HG02759 (cell line): ENCODE results near the gene KDM6A.
"Not testable (repeated sequence)": the region's sequence is repeated elsewhere in the genome, so short reads cannot be mapped to it uniquely, and the experiment has no call there.

Experiments used
- ATAC-seq: cut with Tn5 transposase; IDR thresholded peaks from one replicate; pipeline ENCODE4 v1.9.1; 2021; ENCODE audit warnings: mild to moderate bottlenecking, moderate library complexity; ENCODE audit not compliant: unreplicated experiment

The KDM6A gene

GRCh38 chrX:44884944-44885343, 12.0 kb downstream of the KDM6A start:
- no peak for ATAC-seq

GRCh38 chrX:44889824-44890223, 16.8 kb downstream of the KDM6A start:
- no peak for ATAC-seq

GRCh38 chrX:44890247-44890646, 17.3 kb downstream of the KDM6A start:
- no peak for ATAC-seq

- not testable (repeated sequence) for ATAC-seq
These were observed 17.7 kb downstream of the KDM6A start for GRCh38 chrX:44890687-44891086.

GRCh38 chrX:44891642-44892041, 18.7 kb downstream of the KDM6A start:
- ATAC-seq, result no peak

- no peak for ATAC-seq
These were observed 23.8 kb downstream of the KDM6A start for GRCh38 chrX:44896876-44897186.

GRCh38 chrX:44897539-44897938, 24.6 kb downstream of the KDM6A start:
- ATAC-seq, result no peak

GRCh38 chrX:44898411-44899221, 25.6 kb downstream of the KDM6A start:
- no peak for ATAC-seq

GRCh38 chrX:44899946-44900345, 27.0 kb downstream of the KDM6A start:
- no peak for ATAC-seq

- ATAC-seq, result no peak
These were observed 30.1 kb downstream of the KDM6A start for GRCh38 chrX:44903107-44903506.

- peak; percentile 49 for ATAC-seq
These were observed 31.0 kb downstream of the KDM6A start for GRCh38 chrX:44903830-44904530.

- ATAC-seq, result no peak
These were observed 31.6 kb downstream of the KDM6A start for GRCh38 chrX:44904542-44905115.

- ATAC-seq, result peak; percentile 58
These were observed 33.1 kb downstream of the KDM6A start for GRCh38 chrX:44906041-44906440.

GRCh38 chrX:44906542-44906941, 33.6 kb downstream of the KDM6A start:
- no peak for ATAC-seq

GRCh38 chrX:44908153-44908552, 35.2 kb downstream of the KDM6A start:
- ATAC-seq, result no peak

GRCh38 chrX:44908827-44909226, 35.8 kb downstream of the KDM6A start:
- ATAC-seq, result no peak

GRCh38 chrX:44910508-44910907, 37.5 kb downstream of the KDM6A start:
- not testable (repeated sequence) for ATAC-seq

- not testable (repeated sequence) for ATAC-seq
These were observed 38.1 kb downstream of the KDM6A start for GRCh38 chrX:44911074-44911600.

GRCh38 chrX:44913656-44914531, 40.9 kb downstream of the KDM6A start:
- peak; percentile 59 for ATAC-seq

- peak; percentile 89 for ATAC-seq
These were observed 41.7 kb downstream of the KDM6A start for GRCh38 chrX:44914532-44915198.
